Measurements from ENCODE around the gene CST6. TPM values are rescaled to one million over a fixed set of nuclear protein-coding genes. Genes with fewer than 3 reads are reported as not detected.
"Not testable (repeated sequence)": the region's sequence is repeated elsewhere in the genome, so short reads cannot be mapped to it uniquely, and the experiment has no call there.

Gene CST6
- total RNA-seq, 4 donors from 2014 or later = 1.7 TPM; not detected in 3

DNA sequence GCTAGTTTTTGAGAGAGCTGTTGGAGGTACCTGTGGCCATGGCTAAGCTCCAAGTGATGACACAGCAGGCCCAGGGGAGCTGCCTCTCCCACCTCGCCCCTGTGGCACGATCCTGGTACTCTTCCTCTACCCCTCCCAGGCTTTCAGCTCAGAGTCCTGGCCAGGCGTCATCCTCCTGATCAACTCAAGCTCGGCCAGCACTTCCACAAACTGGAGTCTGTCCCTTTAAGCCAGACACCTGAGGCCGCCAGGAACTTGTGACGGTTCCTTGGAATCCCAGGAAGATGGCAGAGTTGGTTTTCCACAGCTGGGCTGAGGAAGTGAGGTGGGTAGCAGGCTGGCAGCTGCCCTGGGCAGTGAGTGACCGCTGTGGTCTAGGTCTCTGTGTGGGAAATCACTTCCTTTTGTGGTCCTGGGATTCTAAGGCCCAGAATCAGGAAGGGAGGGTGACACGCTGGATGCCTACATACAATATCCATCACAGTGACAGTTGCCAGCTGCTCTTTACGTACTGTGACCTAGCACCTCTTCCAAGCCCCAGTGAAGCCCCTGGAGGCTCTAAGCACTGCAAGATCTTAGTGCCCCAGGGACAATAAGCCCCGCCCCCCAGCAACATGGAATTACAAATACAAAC, 3.2 kb upstream of the CST6 start:
- Histone ChIP-seq H3K36me3 (peaks cover 0 to 23% of the 10 kb centered on the region in 2 donors), H3K9me3 (no peaks in the 10 kb centered on the region), H3K27ac (no peak overlapping the region), H3K4me1 (peaks cover 0 to 15% (median under 1%) of the 10 kb centered on the region in 3 donors), H3K4me3 (no peak overlapping the region), H3K27me3 (peaks cover 23% of the 10 kb centered on the region)
- TF ChIP-seq EP300 (IDR thresholded peaks at IDR 0.05) (no peak), POLR2AphosphoS5 (IDR thresholded peaks at IDR 0.05) (no peak), POLR2A (IDR thresholded peaks at IDR 0.05) (no peak)
- TF ChIP-seq, protein P1, sequence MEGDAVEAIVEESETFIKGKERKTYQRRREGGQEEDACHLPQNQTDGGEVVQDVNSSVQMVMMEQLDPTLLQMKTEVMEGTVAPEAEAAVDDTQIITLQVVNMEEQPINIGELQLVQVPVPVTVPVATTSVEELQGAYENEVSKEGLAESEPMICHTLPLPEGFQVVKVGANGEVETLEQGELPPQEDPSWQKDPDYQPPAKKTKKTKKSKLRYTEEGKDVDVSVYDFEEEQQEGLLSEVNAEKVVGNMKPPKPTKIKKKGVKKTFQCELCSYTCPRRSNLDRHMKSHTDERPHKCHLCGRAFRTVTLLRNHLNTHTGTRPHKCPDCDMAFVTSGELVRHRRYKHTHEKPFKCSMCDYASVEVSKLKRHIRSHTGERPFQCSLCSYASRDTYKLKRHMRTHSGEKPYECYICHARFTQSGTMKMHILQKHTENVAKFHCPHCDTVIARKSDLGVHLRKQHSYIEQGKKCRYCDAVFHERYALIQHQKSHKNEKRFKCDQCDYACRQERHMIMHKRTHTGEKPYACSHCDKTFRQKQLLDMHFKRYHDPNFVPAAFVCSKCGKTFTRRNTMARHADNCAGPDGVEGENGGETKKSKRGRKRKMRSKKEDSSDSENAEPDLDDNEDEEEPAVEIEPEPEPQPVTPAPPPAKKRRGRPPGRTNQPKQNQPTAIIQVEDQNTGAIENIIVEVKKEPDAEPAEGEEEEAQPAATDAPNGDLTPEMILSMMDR (IDR thresholded peaks at IDR 0.05) = no peak
- 0 to 41% methylated on average over 1 to 3 of the region's 10 CpGs for WGBS, 2 donors (ENCODE audit: low coverage in 1 of 2)
- ATAC-seq = no peak

DNA sequence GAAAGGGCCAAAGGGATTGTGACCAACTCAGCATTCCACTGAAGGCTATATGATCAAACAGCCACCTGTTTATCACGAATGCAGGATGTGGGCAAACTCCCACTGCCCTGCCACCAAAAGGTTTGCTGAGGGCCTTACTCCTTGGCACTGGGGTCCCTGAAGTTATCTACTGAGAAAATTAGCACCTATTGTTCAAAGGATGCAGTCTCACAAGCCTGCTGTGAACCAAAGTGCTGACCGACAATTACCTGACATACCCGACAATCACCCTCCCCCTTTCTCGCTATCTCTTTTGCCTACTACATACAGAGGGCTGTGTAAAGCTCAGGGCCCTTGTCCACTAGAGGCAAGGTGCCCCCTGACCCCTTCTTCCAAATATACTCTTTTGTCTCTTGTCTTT, 1.8 kb upstream of the CST6 start:
- not testable (repeated sequence) for H3K4me1 ChIP-seq, H3K4me3 ChIP-seq, H3K36me3 ChIP-seq, H3K9me3 ChIP-seq, ATAC-seq, H3K27ac ChIP-seq
- H3K27me3 ChIP-seq = peaks cover 34% of the 10 kb centered on the region
- WGBS, 2 donors (ENCODE audit: low coverage in 1 of 2) = 43 to 60% methylated on average over 1 to 4 of the region's 4 CpGs

DNA sequence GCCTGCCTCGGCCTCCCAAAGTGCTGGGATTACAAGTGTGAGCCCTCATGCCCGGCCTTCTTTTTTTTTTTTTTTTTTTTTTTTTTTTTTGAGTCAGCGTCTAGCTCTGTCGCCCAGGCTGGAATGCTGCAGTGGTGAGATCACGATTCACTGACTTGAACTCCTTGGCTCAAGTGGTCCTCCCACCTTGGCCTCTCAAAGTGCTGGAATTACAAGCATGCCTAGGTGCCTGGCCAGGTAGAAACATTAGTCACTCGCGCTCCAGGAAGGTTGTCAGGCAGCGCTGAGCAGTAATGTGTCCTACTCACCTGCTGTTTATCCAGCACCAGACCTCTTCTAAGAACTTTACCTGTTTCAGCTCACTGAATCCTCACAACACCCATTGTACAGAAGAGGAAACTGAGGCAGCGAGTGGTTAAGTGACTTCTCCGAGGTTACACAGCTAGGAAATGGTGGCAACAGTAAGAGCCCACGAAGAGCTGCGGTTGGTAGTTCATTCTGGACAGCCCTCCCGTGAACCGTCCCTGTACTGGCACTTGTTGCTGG, 496 bp upstream of the CST6 start:
- WGBS, 2 donors (ENCODE audit: low coverage in 1 of 2) = 33% methylated on average over 1 of the region's 14 CpGs; no CpG with 5 or more reads in 1 of the 2 donors
- no peak overlapping the region for H3K4me3 ChIP-seq
- no peaks in the 10 kb centered on the region for H3K9me3 ChIP-seq
- H3K36me3 ChIP-seq = no peaks in the 10 kb centered on the region
- H3K4me1 ChIP-seq = peaks cover 0 to 9% (median 0%) of the 10 kb centered on the region in 3 donors
- no peak for ATAC-seq
- peaks cover 40% of the 10 kb centered on the region for H3K27me3 ChIP-seq
- TF ChIP-seq POLR2A (IDR thresholded peaks at IDR 0.05) = no peak
- TF ChIP-seq, protein P1 (IDR thresholded peaks at IDR 0.05) = no peak
- no peak for TF ChIP-seq POLR2AphosphoS5 (IDR thresholded peaks at IDR 0.05)
- no peak for TF ChIP-seq EP300 (IDR thresholded peaks at IDR 0.05)
- H3K27ac ChIP-seq = no peak overlapping the region

DNA sequence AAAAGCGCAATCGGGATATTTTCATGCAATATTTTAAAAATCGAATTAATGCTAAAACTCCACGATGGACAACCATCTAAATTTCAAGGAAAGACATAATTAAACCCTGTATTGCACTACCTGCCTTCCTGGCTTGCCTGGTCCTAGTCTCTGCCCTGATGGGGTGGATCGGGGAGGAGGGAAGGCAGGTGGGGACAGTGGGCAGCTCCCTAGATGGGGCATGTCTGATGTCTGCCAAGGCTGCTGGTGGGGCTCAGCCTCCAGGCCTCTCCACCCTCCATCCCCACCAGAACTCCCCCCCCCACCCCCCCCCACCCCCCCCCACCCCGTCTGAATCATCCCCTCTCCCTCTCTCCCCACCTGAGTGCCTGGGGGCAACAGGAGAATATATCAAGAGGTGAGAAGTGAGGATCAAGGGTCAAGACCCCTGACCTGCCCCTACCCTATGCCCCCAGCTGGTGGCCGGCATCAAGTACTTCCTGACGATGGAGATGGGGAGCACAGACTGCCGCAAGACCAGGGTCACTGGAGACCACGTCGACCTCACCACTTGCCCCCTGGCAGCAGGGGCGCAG, 650 bp downstream of the CST6 start:
- TF ChIP-seq POLR2AphosphoS5 (IDR thresholded peaks at IDR 0.05) (no peak), EP300 (IDR thresholded peaks at IDR 0.05) (no peak), POLR2A (IDR thresholded peaks at IDR 0.05) (no peak)
- TF ChIP-seq, protein P1 (IDR thresholded peaks at IDR 0.05) = no peak
- H3K9me3 ChIP-seq = no peaks in the 10 kb centered on the region
- no peak overlapping the region for H3K27ac ChIP-seq
- H3K27me3 ChIP-seq = peaks cover 40% of the 10 kb centered on the region
- no peaks in the 10 kb centered on the region for H3K36me3 ChIP-seq
- WGBS, 2 donors (ENCODE audit: low coverage in 1 of 2) = 31% methylated on average over 3 of the region's 12 CpGs; no CpG with 5 or more reads in 1 of the 2 donors
- no peak for ATAC-seq
- H3K4me3 ChIP-seq = peak overlapping the region in 1 of 2 donors; percentile 36
- H3K4me1 ChIP-seq = peaks cover 0 to 9% (median 0%) of the 10 kb centered on the region in 3 donors

DNA sequence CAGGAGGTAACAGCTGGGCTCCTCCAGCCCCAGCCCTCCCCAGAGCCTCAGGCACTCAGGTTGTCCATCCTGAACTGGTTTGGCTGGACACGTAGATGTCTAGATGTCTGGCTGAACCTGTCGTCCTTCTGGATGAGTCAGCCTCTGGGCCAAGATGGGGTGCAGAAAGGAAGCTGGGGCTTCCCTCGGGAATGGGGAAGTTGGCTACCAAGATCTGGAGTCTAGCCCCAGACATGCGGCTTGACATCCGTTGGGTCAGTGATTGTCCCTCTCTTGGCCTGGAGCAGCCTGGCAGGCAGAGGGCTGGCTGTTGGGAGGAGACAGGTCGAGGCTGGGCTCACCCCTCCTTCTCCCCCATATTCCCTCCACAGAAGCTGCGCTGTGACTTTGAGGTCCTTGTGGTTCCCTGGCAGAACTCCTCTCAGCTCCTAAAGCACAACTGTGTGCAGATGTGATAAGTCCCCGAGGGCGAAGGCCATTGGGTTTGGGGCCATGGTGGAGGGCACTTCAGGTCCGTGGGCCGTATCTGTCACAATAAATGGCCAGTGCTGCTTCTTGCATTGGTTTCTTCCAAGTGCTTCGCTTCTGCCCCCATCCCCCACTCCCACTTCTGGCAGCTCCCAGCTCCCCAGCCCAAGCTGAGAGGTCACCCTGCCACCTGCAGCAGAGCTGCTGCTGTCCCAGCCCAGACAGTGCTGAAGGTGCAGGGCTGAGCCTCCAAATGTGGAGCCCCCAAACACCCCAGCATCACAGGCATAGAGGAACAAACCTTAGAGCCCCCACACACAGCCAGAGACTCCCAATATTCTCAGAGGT, 1.3 kb downstream of the CST6 start:
- Histone ChIP-seq H3K4me3 (no peak overlapping the region), H3K9me3 (no peaks in the 10 kb centered on the region), H3K4me1 (peaks cover 0 to 9% (median 0%) of the 10 kb centered on the region in 3 donors), H3K27ac (no peak overlapping the region), H3K36me3 (no peaks in the 10 kb centered on the region), H3K27me3 (peaks cover 40% of the 10 kb centered on the region)
- ATAC-seq = no peak
- WGBS, 2 donors (ENCODE audit: low coverage in 1 of 2) = no CpG with 5 or more reads among the region's 12 CpGs
- no peak for TF ChIP-seq EP300 (IDR thresholded peaks at IDR 0.05)
- TF ChIP-seq, protein P1 (IDR thresholded peaks at IDR 0.05) = no peak
- no peak for TF ChIP-seq POLR2AphosphoS5 (IDR thresholded peaks at IDR 0.05)
- TF ChIP-seq POLR2A (IDR thresholded peaks at IDR 0.05) = no peak
